Amygdala (tissue), 56 donors: ENCODE measurements around the gene CTDSPL.

Source experiments
- DNase-seq, 56 donors: peaks; one replicate each; lab custom pipeline; 2025; lab: John Stamatoyannopoulos, UW

Gene CTDSPL

GRCh38 chr3:37852771-37853170 is 8.9 kb upstream of the CTDSPL start:
- no peak for DNase-seq

GRCh38 chr3:37853691-37854413 is 7.8 kb upstream of the CTDSPL start:
- no peak for DNase-seq

GRCh38 chr3:37855363-37855970 is 6.2 kb upstream of the CTDSPL start:
- DNase-seq = peak in 54 of 56 donors; percentile 7 to 92 (median 68)

GRCh38 chr3:37856381-37856780 is 5.3 kb upstream of the CTDSPL start:
- peak in 7 of 56 donors; percentile 10 to 37 (median 15) for DNase-seq

- DNase-seq = no peak
Observed at GRCh38 chr3:37858742-37859141, 2.9 kb upstream of the CTDSPL start.

GRCh38 chr3:37859354-37859753 is 2.3 kb upstream of the CTDSPL start:
- DNase-seq = no peak

- DNase-seq = peak in 1 of 56 donors; percentile 37
Observed at GRCh38 chr3:37859908-37860199, 1.8 kb upstream of the CTDSPL start.

- DNase-seq = peak in 21 of 56 donors; percentile 14 to 57 (median 34)
Observed at GRCh38 chr3:37862219-37862902, 681 bp downstream of the CTDSPL start.

GRCh38 chr3:37862903-37863815 is 1.5 kb downstream of the CTDSPL start:
- peak in 22 of 56 donors; percentile 9 to 67 (median 34) for DNase-seq

- DNase-seq = peak in 1 of 56 donors; percentile 10
Observed at GRCh38 chr3:37863949-37864822, 2.5 kb downstream of the CTDSPL start.

- DNase-seq = no peak
Observed at GRCh38 chr3:37864904-37865303, 3.2 kb downstream of the CTDSPL start.

- DNase-seq = no peak
Observed at GRCh38 chr3:37867144-37867543, 5.5 kb downstream of the CTDSPL start.

- DNase-seq = no peak
Observed at GRCh38 chr3:37871858-37872257, 10.2 kb downstream of the CTDSPL start.

- DNase-seq = no peak
Observed at GRCh38 chr3:37872413-37873160, 10.9 kb downstream of the CTDSPL start.

- DNase-seq = no peak
Observed at GRCh38 chr3:37876279-37876678, 14.6 kb downstream of the CTDSPL start.

- DNase-seq = no peak
Observed at GRCh38 chr3:37882711-37883110, 21.0 kb downstream of the CTDSPL start.

- DNase-seq = no peak
Observed at GRCh38 chr3:37885814-37886213, 24.1 kb downstream of the CTDSPL start.

- DNase-seq = no peak
Observed at GRCh38 chr3:37886395-37886794, 24.7 kb downstream of the CTDSPL start.

GRCh38 chr3:37887062-37887461 is 25.4 kb downstream of the CTDSPL start:
- no peak for DNase-seq
